A673 (cell line): ENCODE results near the gene HTR6. TPM values are rescaled to one million over a fixed set of nuclear protein-coding genes. Genes with fewer than 3 reads are reported as not detected.
"Not testable (repeated sequence)": the region's sequence is repeated elsewhere in the genome, so short reads cannot be mapped to it uniquely, and the experiment has no call there.

Source experiments
- BruUV-seq: library from RNA; stranded (reverse); fragments of 400-500 nt; replicated peaks from 2 replicates; lab custom pipeline; 2021; lab: Mats Ljungman, UMichigan
- CTCF ChIA-PET: fragments of 300-600 bp; sonication (Branson Sonifier 250); formaldehyde crosslinking; loops from one replicate; lab custom pipeline; 2022; ENCODE audit warnings: antibody characterized with exemption; lab: Charles Lee
- POLR2A ChIA-PET: fragments of 300-600 bp; sonication (Branson Sonifier 250); formaldehyde crosslinking; loops from one replicate; lab custom pipeline; 2022; ENCODE audit warnings: antibody characterized with exemption; ENCODE audit not compliant: low non-redundant PET; lab: Charles Lee
- DNase-seq: peaks from one replicate; pipeline ENCODE4 v3.0.0-alpha.2; 2015; ENCODE audit warnings: low spot score
- H3K27ac ChIP-seq: fragments of 200-600 bp; sonication (generic); 2 replicates; pipeline ENCODE4 v1.5.1; 2016; ENCODE audit warnings: mixed run types, low read depth, mild to moderate bottlenecking, mixed read lengths, antibody characterized with exemption, low read length; ENCODE audit not compliant: poor library complexity, severe bottlenecking
- H3K27me3 ChIP-seq: fragments of 200-600 bp; sonication (generic); replicated peaks from 2 replicates; pipeline ENCODE4 v1.6.1; 2017; ENCODE audit warnings: mixed run types, low read depth, mild to moderate bottlenecking, mixed read lengths, antibody characterized with exemption, low read length; ENCODE audit not compliant: insufficient read depth, poor library complexity
- H3K36me3 ChIP-seq: fragments of 200-600 bp; sonication (generic); 2 replicates; pipeline ENCODE4 v1.6.1; 2016; ENCODE audit warnings: mixed run types, mild to moderate bottlenecking, mixed read lengths, antibody characterized with exemption, low read length; ENCODE audit not compliant: insufficient read depth, poor library complexity, severe bottlenecking
- H3K4me1 ChIP-seq: fragments of 200-600 bp; sonication (generic); 2 replicates; pipeline ENCODE4 v1.6.1; 2017; ENCODE audit warnings: mixed run types, mild to moderate bottlenecking, mixed read lengths, antibody characterized with exemption, low read length; ENCODE audit not compliant: insufficient read depth, poor library complexity, severe bottlenecking
- H3K4me3 ChIP-seq: fragments of 200-600 bp; sonication (generic); 2 replicates; pipeline ENCODE4 v1.5.1; 2016; ENCODE audit warnings: low read depth, mixed run types, mild to moderate bottlenecking, mixed read lengths, low read length; ENCODE audit not compliant: poor library complexity, severe bottlenecking
- H3K9me3 ChIP-seq: fragments of 200-600 bp; sonication (generic); 2 replicates; pipeline ENCODE4 v1.6.1; 2016; ENCODE audit warnings: mixed run types, low read depth, mild to moderate bottlenecking, mixed read lengths, antibody characterized with exemption, low read length; ENCODE audit not compliant: poor library complexity, severe bottlenecking
- CTCF ChIP-seq: fragments of 300-800, 200-600 bp; sonication (generic); conservative IDR thresholded peaks from 2 replicates; pipeline ENCODE4 v1.5.1; 2017; ENCODE audit warnings: low read depth, mild to moderate bottlenecking, antibody characterized with exemption, low read length, moderate library complexity, mixed read lengths
- EZH2 ChIP-seq: fragments of 200-600 bp; sonication (generic); IDR thresholded peaks from 2 replicates; pipeline ENCODE4 v1.6.1; 2017; ENCODE audit warnings: borderline replicate concordance, low read depth, mild to moderate bottlenecking, mixed read lengths, antibody characterized with exemption, low read length; ENCODE audit not compliant: poor library complexity, severe bottlenecking
- intact Hi-C: fragments of 100-400 bp; cut with micrococcal nuclease; formaldehyde crosslinking; loops from one replicate; pipeline ENCODE4 v1.10.0; 2022; ENCODE audit not compliant: unreplicated experiment
- total RNA-seq: library from RNA; stranded (reverse); gene quantifications from 2 replicates; pipeline ENCODE4 v1.2.3, GENCODE V29; 2021

The HTR6 gene
- total RNA-seq, 1 experiment from 2014 or later: not detected

GRCh38 chr1:19629357-19629756 lies 35.3 kb upstream of the HTR6 start:
- TF ChIP-seq EZH2 (no peak), CTCF (no peak)
- Histone ChIP-seq H3K9me3 (no peaks in the 10 kb centered on the region), H3K4me3 (no peak overlapping the region), H3K36me3 (peaks cover 14% of the 10 kb centered on the region), H3K27ac (peak overlapping the region; percentile 62), H3K4me1 (peaks cover 4% of the 10 kb centered on the region), H3K27me3 (no peaks in the 10 kb centered on the region)
- CTCF ChIA-PET: no interaction called here
- POLR2A ChIA-PET: interaction anchor here (0.6 kb wide), 1 partner anchor 206 kb away, joined by 3 read pairs; no protein-coding TSS in a partner anchor
- intact Hi-C loops: no loop called here
- no peak for DNase-seq
- BruUV-seq: no TSS peak

- peaks cover 13% of the 10 kb centered on the region for H3K36me3 ChIP-seq
- H3K4me3 ChIP-seq, BruUV-seq, H3K27me3 ChIP-seq, CTCF ChIA-PET, intact Hi-C loops, POLR2A ChIA-PET, H3K4me1 ChIP-seq, H3K9me3 ChIP-seq, DNase-seq, H3K27ac ChIP-seq: not testable (repeated sequence)
Measured at GRCh38 chr1:19630192-19630591, 34.5 kb upstream of the HTR6 start.

GRCh38 chr1:19630720-19631395 lies 33.8 kb upstream of the HTR6 start:
- peaks cover 7% of the 10 kb centered on the region for H3K36me3 ChIP-seq
- no peaks in the 10 kb centered on the region for H3K9me3 ChIP-seq
- peaks cover 4% of the 10 kb centered on the region for H3K4me1 ChIP-seq
- no TSS peak for BruUV-seq
- no peak for DNase-seq
- POLR2A ChIA-PET: no interaction called here
- intact Hi-C loops: no loop called here
- H3K27me3 ChIP-seq: no peaks in the 10 kb centered on the region
- no peak overlapping the region for H3K27ac ChIP-seq
- TF ChIP-seq CTCF (no peak), EZH2 (no peak)
- CTCF ChIA-PET: interaction anchor here (0.9 kb wide), 1 partner anchor 23 kb away, joined by 3 read pairs; no protein-coding TSS in a partner anchor
- no peak overlapping the region for H3K4me3 ChIP-seq

GRCh38 chr1:19632211-19632610 lies 32.5 kb upstream of the HTR6 start:
- H3K27me3 ChIP-seq: no peaks in the 10 kb centered on the region
- no peak for DNase-seq
- intact Hi-C loops: no loop called here
- H3K9me3 ChIP-seq: no peaks in the 10 kb centered on the region
- no peak overlapping the region for H3K4me3 ChIP-seq
- ChIA-PET CTCF (no interaction called here), POLR2A (no interaction called here)
- no peak overlapping the region for H3K27ac ChIP-seq
- H3K4me1 ChIP-seq: peaks cover 4% of the 10 kb centered on the region
- BruUV-seq: no TSS peak
- TF ChIP-seq CTCF: no peak
- no peak for TF ChIP-seq EZH2
- H3K36me3 ChIP-seq: peaks cover 7% of the 10 kb centered on the region
